Forelimb muscle (tissue), 1 donor: ENCODE data around the gene RAVER2. TPM values are rescaled to one million over a fixed set of nuclear protein-coding genes. Genes with fewer than 3 reads are reported as not detected.
"Not testable (repeated sequence)": the region's sequence is repeated elsewhere in the genome, so short reads cannot be mapped to it uniquely, and the experiment has no call there.

Experiments used
- DNase-seq: peaks from one replicate; pipeline ENCODE4 v3.0.0-alpha.2; 2013; ENCODE audit warnings: low read depth
- polyA plus RNA-seq: library from polyadenylated mRNA; unstranded; fragments of 120-200 nt; gene quantifications from one replicate; pipeline ENCODE4 v1.2.1, GENCODE V29; 2013; ENCODE audit not compliant: insufficient read length

The RAVER2 gene, protein sequence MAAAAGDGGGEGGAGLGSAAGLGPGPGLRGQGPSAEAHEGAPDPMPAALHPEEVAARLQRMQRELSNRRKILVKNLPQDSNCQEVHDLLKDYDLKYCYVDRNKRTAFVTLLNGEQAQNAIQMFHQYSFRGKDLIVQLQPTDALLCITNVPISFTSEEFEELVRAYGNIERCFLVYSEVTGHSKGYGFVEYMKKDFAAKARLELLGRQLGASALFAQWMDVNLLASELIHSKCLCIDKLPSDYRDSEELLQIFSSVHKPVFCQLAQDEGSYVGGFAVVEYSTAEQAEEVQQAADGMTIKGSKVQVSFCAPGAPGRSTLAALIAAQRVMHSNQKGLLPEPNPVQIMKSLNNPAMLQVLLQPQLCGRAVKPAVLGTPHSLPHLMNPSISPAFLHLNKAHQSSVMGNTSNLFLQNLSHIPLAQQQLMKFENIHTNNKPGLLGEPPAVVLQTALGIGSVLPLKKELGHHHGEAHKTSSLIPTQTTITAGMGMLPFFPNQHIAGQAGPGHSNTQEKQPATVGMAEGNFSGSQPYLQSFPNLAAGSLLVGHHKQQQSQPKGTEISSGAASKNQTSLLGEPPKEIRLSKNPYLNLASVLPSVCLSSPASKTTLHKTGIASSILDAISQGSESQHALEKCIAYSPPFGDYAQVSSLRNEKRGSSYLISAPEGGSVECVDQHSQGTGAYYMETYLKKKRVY
- 23.2 TPM for polyA plus RNA-seq

DNA sequence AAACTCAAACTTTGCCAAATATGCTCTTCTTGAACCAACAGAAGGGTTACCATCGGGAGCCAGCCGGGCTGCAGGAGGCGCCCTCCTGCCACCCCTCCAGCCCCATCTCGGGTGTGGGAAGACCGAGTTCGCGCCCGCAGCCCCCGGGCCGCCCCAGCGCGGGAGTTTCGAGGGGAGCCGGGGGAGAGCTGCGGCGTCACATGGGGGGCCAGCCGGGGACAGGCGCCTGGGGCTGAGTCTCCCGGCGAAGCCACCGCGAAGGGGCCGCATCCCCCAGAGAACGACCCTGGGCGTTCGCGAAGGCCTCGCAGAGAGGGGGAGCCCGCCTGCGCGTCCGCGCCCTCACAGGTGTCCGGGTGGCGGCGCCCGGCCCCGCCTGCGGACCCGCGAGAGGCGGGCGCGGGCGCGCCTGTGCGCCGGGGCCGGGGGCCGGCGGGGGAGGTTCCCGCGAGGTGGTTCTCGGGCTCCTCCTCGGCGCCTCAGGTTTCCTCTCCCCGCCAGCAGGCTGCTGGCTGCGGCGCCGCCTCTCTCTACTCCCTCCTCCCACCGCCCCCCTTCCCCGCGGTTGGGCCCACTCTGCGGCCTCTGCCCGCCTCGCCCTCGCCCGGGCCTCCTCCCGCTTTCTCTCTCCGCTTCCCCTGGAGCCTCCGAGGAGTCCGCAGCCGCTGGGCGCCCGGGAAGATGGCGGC, at the start of gene RAVER2:
Gene RAVER2, plus strand, starts transcription at position 584 of the 689 bp plus-strand sequence. Its CDS starts 98 bp downstream, at position 682.
- DNase-seq, result no peak

DNA sequence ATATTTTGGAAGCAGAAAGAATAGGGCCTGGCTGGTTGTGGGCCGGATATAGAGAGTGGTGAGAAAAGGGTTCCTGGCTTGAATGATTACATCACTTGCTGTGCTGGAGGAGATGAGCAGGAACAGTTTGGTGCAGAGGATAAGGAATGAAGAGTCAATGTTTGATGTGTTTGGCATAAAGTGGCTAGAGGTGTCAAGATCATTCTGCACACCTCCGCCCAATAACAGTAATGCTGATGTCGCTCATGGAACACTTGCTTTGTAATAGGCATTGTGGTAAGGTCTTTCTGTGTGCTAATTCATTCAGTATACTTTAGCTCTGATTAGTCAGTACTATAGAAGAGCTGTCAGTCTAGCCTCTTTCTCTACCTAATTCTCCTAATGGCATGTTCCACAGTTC, 48.0 kb upstream of the RAVER2 start:
- DNase-seq, result no peak

DNA sequence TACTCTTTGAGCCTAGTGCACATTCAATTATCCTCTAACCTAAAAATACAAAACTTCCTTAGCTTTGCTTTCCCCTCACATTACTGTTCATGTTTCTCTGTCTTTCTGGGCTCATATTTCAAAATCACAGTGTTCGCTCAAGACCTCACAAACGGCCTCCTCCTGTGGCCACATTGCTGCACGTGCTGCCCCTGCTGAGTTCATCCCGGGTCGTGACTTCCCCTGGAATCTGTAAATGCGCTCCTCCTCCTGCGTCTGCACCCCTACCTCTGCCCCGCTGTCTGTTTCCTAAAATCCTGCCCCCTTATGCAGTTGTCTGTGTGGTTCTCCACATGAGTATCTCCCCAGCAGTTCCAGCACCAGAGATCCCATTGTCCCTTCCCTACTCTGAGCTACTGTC, 45.5 kb upstream of the RAVER2 start:
- no peak for DNase-seq

DNA sequence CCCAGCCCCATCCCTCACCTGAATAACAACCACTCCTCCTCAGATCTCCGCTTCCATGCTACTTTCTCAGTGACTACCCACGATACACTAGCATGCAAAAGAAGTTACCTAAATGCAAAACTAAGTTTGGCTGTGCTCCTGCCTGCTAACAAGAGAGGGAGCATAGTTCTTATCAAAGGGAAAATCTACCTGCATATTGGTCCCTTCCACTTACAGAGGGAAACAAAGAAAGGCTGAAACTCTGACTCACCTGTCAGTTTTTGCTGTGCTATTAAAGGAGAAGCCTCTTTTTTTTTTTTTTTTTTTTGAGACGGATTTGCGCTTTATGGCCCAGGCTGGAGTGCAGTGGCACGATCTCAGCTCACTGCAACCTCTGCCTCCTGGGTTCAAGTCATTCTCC, 43.8 kb upstream of the RAVER2 start:
- DNase-seq, result no peak

DNA sequence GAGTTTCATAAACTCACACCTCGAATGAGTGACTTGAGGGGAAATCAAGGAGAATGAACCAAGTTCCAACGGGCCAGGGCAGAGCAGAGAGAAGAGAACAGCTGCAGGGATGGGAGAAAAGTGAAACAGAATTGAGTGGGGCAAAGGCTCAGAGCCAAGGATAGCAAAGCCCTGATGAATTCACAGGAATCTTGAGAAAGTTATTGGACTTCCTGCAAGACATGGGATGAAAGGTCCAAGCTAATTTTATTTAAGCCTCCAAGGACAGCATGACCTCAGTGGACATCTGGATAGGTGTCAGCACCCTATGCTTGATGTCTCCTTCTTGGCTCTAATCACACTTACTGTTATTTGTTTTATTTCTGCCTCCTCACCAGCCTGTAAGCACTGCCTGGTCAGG, 43.0 kb upstream of the RAVER2 start:
- no peak for DNase-seq

DNA sequence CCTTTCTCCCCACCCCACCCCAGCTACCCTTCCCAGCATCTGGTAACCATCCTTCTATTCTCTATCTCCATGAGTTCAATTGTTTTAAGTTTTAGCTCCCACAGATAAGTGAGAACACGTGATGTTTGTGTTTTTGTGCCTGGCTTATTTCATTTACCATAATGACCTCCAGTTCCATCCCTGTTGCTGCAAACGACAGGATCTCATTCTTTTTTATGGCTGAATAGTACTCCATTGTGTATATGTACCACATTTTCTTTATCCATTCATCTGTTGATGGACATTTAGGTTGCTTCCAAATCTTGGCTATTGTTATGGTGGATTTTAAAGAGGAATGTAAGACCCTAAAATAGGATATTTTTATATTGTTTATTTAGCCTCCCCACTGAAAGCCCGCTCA, 42.2 kb upstream of the RAVER2 start:
- not testable (repeated sequence) for DNase-seq

DNA sequence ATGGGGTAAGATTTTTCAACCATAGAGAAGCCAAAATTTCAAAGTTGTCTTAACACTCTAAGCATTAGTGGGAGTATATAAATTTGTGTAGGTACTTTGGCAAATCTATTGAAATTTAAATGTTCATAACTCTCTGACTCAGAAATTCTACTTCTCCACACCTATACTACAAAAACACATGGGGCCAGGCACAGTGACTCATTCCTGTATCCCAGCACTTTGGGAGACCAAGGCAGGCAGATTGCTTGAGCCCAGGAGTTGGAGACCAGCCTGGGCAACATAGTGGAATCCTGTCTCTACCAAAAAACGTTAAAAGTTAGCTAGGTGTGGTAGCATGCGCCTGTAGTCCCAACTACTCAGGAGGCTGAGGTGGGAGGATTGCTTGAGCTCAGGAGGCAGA, 41.3 kb upstream of the RAVER2 start:
- no peak for DNase-seq

DNA sequence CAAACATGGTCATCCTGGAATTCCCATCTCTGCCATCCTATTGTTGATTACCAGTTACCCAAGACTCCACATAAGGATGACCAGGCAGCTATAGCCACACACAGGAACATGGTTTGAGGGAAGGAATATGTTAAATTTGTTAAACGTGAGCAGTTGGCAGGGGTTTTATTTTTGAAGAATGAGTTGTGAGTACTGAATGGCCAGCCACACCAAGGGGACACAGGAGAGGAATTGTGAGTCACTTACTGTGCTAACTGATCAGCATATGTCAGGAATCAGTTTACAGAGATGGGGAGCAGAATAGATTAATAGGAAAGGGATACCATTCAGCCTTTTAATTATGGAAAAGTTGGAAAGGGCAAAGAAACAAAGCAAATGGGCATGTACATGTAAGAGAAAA, 39.3 kb upstream of the RAVER2 start:
- no peak for DNase-seq

DNA sequence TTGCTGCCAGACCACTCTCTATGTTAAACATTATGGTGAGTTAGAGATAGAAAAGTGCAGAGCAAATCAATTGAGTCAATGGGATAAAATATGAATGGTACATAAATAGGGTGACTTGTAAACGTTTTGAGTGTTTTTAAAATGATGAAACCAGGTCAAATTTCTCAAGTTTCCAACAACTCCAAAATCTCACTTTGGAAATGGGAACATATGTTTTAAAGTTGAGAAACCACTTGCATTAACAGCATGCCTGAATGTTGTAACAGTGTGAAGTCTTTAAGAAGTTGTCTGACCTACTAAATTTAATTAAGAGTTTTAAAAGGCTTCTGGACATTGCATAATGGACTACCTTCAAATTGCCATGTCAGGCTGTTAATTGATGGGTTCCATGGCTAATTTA, 33.6 kb upstream of the RAVER2 start:
- no peak for DNase-seq

DNA sequence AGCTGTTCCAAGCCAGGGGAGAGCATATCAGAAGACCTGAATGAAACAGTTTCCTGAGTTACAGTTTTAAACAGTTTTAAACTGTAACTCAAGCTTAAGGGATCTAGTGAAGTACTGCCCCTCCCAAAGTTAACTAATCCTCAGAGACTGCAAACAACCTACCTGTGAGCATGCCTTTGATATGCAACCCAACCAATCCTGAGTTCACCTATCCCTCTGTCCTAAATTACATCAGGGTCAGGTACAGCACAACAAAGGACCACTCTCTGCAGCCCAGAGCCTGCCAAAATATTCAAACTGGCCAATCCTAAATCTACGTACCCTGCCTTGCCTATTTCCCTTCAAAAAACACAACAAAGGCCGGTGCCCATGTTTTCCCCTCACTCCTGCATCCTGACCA, 32.8 kb upstream of the RAVER2 start:
- no peak for DNase-seq

DNA sequence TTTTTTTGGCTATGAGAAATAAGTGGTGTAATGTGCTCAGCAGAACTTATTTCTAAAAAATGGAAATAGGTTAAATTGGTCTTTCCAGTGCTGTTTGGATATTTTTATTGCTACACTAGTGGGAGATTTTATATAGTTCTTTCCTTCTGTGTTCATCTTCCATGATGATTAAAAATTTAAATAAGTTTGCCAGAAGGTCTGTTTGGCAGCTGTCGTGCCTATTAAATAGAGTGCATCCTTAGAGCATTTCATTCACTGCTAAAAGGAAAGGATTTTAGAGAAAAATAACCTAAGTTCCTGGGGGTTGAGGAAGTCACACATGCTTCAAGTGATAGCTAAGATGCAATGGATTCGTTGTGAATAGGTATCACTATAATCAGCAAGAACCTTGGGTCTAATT, 29.7 kb upstream of the RAVER2 start:
- DNase-seq, result no peak

DNA sequence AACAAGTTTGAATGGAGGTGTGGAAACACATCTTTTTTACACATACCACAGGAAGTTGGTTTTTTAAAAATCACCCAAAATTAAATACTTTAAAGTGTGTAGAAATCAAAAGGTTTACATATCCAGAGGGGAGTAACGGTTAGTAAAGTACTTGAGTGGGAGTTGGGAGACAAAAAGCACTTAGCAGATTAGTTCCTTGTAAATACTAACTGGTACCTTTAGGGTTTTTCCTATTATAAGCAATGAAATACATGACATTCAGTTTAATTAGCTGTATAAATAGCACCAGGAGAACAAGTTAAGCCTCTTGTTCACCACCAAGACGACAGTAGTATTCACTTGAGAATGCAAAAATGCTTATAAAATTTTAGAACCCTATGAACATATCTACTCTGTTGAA, 23.7 kb upstream of the RAVER2 start:
- DNase-seq, result no peak

DNA sequence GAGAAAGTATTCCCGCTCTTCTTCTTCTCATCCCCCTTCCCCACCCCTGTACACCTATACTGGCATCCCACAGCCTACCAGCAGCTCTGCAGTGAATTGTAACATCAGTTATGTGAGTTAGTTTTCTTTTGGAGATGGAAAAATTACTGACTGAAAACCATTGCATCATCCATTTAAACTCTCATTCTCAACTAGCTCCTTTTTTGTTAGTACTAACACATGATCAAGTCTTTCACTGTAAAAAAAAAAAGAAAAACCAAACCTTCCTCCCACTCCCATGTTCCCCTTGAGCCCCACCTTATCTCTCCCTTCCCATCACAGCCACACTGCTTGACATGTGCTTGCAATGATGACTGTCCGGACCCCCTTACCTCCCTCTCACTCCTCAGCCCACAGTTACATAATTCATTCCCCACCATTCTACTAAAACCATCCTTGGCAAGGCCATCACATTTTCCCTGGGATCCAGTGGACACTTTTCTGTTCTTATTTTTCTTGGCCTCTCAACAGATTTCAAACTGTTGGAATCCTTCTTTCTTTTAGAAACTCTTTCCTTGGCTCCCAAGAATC, 23.2 kb upstream of the RAVER2 start:
- no peak for DNase-seq

DNA sequence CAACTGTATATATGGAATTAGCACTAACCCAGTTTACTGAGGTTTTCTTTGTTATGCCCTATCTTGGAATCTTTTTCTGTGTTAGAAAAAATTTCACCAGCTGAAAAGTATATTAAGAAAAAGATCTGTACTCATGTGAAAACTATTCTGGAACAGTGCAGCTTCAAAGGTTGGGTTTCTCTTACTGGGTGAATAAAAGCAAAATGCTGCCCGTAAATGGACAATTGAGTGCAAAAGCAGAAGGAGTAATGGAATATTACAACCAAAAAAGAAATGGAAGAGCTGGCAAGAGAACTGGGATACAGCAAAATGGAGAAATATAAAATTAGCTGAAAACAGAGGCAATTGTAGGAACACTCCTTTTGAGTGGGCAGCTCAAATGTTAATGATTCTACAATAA, 17.0 kb upstream of the RAVER2 start:
- DNase-seq, result no peak

DNA sequence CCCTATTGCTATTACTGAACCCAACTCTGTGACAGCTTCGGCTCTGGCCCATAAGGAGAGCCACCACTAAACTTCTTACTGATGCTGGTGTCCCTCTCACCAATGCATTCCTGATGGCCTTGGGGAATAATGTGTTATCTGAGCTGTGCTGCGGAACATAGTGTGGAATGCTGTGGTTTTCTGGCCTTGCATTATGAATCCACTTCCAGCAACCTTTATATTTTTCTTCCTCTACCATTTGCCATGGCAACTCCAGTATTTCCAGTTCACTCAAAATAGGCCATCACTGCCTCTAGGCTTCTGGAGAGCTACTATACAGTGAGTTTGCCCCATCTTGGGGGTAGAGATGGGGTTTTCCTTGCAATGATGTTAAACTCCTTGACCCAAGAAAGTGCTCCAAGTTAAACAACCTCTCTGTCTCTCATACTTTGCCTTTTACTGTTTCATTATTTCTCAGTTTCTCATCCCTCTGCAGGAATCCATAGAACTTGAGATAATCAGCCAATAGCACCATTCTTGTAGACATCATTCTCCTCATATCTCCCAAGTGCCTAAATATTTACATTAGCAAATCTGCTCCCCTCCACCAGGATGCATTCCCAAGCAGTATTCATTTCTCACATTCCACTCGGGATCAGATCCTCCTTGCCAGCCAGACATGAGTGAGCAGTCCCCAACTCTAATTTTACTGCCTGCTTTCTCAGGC, 11.1 kb upstream of the RAVER2 start:
- no peak for DNase-seq

DNA sequence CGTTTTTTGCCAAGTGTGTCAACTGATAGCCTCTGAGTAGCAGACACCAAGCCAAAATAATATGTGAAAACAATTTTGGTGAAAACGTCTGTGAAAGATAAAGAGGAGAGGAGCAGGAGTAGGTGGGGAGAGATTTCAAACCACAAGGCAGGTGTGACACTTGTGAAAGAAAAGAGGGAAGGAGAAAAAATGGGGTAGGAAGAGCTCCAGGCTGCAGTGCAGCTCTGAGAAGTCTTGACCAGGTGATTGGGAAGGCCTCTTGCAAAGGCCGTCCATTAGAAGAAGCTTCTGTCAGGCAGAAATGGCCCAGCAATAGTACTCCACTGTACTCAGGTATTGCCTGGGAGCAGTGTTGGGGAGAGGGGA, 10.6 kb upstream of the RAVER2 start:
- DNase-seq, result no peak

DNA sequence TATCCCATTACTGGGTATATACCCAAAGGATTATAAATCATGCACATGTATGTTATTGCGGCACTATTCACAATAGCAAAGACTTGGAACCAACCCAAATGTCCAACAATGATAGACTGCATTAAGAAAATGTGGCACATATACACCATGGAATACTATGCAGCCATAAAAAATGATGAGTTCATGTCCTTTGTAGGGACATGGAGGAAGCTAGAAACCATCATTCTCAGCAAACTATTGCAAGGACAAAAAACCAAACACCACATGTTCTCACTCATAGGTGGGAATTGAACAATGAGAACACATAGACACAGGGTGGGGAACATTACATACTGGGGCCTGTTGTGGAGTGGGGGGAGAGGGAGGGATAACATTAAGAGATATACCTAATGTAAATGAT, 4.2 kb upstream of the RAVER2 start:
- DNase-seq, result not testable (repeated sequence)

DNA sequence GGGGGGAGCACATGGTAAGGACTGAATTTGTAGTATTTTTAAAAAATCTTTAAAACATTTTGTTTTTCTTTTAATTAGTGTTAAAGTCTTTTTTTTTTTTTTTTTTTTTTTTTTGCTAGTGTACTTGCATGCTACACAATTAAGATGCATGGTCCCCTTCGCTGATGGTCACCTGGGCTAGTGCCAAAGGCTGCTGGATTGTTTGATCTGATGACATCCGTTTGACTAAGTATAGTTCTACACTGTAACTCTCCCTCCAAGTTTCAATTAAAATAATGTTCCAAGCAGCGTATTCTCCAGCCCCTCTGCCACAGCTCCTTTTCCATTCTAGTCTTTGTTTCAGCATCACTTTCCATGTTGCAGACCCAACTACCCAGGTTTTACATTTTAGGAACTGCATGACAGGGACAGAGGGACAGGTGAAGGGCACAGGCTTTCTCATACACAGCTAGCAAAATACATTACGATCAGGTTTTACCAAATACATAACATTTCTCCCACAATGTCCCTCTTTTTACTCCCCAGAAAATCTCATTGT, 852 bp upstream of the RAVER2 start:
- no peak for DNase-seq

DNA sequence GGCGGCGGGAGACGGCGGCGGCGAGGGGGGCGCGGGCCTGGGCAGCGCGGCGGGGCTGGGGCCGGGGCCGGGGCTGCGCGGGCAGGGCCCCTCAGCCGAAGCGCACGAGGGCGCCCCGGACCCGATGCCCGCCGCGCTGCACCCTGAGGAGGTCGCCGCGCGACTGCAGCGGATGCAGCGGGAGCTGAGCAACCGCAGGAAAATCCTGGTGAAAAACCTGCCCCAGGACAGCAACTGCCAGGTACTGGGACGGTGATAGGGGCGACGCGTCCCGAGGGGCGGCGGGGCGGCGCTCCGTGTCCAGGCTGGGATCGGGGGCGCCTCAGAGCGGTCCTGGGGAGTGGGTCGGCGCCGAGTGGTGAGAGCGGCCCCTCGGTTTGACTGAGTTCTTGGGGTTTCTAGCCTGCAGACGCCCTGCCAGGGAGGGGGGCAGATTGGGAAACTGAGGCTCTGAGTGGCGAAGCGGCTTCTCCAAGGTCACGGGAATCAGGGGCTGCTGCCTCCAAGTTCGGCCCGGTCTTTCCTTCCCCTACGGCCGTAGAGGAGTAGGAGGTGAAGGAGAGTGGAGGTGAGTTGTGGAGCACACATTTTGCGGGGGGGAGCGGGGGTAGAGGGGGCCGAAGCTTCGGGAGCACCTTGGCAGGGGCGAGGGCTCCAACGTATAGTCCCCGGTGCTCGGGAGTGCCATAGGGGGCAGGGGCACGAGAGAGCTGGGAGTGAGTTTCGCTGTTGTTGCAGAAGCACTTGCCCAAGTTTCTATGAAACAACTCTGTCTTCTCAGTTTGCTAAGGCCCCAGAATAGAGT, 508 bp downstream of the RAVER2 start:
- no peak for DNase-seq
